Cerebellar cortex (tissue), 1 donor: Measurements from ENCODE around the gene RAD51B.

Source experiments
- DNase-seq: peaks from one replicate; pipeline ENCODE4 v3.0.0-alpha.2; 2015; ENCODE audit warnings: low spot score

RAD51B gene

DNA sequence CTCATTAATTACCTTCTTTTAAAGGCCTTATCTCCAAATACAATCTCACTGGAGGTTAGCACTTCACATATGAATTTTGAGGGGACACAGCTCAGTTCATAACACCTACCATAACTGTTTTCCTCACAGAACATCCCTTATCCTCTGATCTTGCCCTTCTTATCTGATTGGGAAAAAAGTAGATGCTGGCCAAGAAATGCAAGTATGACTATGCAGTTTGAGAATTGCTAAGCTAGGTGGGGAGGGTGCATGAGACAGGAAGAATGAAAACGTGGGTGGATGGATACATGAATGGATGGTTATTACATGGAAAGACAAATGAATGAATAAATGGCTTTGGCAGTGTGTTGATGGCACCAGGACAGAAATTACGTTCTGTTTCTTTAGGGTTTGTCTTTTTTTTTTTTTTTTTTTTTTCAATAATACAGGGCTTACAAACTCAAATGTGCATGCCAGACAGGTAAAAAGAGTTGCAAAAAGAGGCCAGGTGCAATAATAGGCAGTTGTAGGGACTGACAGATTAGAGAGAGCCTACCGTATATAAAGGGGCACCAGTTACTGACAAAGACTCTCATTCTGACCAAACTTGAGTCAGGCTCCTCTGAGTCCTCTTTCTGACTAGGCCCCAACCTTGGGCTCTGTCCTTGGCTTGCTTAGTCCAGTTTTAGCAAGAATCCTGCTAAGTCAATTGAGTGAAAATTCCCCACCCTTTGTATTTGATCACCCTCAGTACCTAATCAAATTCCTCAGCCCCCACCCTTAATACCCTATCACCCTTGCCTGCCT is 668.4 kb downstream of the RAD51B start:
- no peak for DNase-seq

- DNase-seq = no peak
These were observed 672.2 kb downstream of the RAD51B start for GRCh38 chr14:68491793-68492192.

DNA sequence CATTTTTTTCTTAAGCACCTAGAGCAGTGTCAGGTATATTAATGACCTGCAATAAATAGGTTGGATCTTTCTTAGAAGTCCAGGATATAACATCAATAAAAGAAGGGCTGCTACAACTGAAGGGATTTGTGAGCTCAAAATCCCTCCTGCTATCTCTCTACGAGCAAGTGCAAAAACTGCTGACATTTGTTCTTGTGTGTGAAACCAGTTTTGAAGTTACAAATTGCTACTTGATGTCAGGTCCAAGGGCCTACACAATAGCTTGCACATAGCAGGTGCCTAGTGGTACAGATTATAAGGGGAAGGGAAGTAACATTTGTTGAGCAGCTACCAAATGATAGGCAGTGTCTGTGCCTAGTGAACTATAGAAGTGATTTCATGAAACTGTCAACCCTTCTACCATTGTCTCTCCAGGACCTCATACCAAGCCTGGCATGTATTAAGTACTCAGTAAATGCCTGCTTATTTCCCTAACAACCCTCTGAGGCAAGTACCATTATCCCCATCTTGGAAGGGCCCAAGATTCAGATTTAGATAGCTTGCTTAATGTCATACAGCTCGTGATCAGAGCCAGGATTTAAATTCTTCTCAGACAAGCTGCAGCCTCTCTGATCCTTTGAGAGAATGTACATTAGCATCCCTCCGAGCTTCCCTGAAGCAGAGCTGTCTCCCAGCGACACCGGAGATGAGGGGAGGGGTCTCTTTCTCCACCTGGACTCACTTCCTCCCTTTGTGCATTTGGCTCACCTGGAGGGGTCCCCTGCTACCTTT is 673.0 kb downstream of the RAD51B start:
- DNase-seq = no peak

- DNase-seq = no peak
These were observed 673.8 kb downstream of the RAD51B start for GRCh38 chr14:68493152-68493911.

DNA sequence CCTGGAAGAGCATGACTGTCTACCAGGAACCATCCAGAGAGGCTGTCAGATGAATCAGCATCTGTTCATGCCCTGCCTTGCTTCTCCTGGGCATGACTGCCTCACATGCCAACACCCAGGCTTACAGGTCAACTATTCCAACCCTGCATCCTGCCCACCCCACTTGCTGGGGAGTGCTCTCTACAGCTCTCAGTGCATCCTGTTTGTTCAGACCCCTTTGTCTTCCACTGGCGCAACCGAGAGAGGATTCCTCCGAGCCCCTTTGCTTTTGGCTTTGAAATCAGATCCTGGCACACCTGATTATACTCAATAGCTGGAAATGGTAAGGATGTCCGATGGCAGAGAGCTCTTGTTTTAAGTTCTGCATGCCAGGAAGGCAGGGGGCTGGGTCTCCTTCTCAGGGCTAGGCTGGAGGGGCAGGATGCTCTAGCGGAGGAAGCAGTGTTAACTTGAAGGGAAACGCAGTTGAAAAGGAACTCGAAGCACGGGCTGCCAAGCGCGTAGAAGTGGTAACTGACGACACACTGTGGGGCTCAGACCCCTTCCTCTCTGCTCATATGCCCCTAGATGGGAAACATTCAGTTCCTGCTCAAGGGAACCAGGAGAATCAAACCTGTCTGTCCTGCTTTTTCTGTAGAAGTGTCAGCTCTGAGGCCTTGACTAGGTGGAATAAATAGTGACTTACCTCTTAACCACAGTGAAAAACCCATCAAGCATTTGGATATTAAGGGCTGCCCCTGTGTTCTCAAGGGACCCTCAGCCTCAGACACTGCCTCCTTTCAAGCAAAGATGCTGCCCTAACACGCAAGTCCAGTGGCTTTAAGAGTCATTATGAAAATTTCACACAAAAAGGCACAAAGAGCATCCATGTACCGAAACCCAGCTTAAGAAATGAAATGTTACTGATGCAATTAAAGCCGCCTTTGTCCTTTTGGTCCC is 675.8 kb downstream of the RAD51B start:
- DNase-seq = no peak

DNA sequence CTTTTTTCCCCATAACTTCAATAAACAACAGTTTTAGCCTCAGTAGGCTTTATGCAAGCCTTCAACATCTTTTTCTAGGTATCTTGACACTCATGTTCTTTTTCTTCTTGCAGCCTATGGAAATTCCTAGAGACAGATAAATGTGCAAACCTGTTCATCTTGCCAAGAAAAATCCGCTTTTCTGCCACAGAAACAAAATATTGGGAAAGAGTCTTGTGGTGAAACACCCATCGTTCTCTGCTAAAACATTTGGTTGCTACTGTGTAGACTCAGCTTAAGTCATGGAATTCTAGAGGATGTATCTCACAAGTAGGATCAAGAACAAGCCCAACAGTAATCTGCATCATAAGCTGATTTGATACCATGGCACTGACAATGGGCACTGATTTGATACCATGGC is 677.4 kb downstream of the RAD51B start:
- DNase-seq = no peak

- DNase-seq = no peak
These were observed 679.9 kb downstream of the RAD51B start for GRCh38 chr14:68499451-68499850.

DNA sequence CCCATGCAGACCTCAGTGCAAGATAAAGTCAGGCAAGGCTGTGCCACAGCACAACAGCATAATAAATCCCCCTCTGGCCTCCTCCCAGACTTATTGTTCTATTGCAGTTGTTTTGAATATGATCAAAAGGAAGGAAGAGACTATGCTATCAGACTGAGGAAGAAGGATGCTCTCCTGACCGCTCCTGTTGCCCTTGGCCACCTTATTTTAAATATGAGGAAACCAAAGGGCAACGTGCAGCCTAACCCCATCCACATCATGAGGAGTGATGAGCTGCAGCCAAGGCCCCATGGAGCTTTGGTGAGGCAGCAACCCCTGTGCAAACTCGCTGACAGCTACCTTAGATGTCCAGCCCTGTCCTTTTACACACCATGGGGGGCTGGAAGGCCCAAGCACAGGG is 681.6 kb downstream of the RAD51B start:
- no peak for DNase-seq

DNA sequence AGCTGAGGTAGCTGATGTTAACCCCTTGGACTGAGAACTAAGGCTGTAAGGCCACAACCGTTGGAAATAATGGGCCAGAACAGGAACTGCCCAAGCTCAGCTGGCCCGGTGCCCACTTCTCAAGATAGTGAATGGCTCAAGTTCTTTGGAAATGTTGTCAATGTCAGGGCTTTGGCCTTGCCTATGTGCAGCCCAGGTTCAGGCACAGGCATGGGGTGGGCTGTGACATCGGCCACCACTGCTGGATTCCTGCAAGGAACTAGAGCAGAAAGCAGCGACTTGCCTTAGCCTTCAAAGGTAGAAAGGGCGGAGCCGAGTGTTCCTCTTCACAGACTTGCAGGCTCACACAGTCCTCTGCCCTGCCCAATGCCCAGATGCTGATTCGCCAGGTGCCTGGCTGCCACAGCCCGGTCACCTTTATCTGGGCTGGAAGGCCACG is 682.1 kb downstream of the RAD51B start:
- no peak for DNase-seq

DNA sequence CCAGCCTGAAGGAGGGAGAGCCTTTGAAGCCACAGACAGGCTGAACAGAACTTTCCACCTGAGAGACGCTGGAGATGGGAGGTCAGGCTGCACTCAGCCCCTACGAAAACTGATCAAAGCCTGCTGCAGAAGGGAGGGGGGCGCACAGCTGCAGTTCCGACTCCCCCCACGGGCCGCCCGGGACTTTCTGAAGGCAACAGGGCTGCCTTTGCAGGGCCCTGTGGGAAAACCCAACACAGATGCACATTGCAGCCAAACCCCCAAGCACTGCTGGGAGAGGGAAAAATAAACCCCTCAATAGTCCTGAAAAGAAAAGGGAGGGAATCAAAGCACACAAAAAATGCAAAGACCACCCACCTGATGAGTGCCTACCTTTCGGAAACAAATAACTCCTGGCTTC is 682.7 kb downstream of the RAD51B start:
- no peak for DNase-seq

GRCh38 chr14:68503186-68503825 is 683.7 kb downstream of the RAD51B start:
- no peak for DNase-seq

GRCh38 chr14:68504861-68505260 is 685.3 kb downstream of the RAD51B start:
- no peak for DNase-seq

GRCh38 chr14:68506021-68506644 is 686.6 kb downstream of the RAD51B start:
- no peak for DNase-seq

- no peak for DNase-seq
These were observed 687.3 kb downstream of the RAD51B start for GRCh38 chr14:68506645-68507419.

- DNase-seq = no peak
These were observed 688.0 kb downstream of the RAD51B start for GRCh38 chr14:68507544-68508081.

DNA sequence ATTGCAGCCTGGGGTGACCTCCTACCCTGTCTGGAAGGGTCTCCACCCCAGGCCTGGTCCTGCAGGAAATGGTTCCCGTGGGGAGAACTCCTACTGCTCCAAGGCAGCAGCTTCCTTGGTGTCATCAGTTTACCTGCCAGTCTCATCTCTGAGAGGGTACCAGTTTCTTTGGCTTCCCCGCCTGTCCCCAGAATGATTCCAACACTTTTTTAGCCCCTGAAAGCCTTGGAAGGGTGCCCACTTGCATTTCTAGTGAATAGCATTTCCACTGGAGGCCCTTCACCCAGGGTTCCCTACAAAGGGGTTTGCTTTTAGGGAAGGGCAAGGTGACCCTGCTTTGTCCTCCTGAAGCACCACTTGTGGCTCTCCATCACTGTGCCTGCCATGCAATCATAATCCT is 689.0 kb downstream of the RAD51B start:
- DNase-seq = no peak

- DNase-seq = no peak
These were observed 689.8 kb downstream of the RAD51B start for GRCh38 chr14:68509188-68509983.
